SHP77 treated with DMSO at 0.1 percent for 48 hours (cell line): ENCODE results near the gene IRGQ.
"Not testable (repeated sequence)": the region's sequence is repeated elsewhere in the genome, so short reads cannot be mapped to it uniquely, and the experiment has no call there.

ENCODE experiments used
- DNase-seq: peaks from one replicate; lab custom pipeline; 2025; lab: John Stamatoyannopoulos, UW

The IRGQ gene

GRCh38 chr19:43574424-43575155 is 21.3 kb downstream of the IRGQ start:
- DNase-seq = no peak

DNA sequence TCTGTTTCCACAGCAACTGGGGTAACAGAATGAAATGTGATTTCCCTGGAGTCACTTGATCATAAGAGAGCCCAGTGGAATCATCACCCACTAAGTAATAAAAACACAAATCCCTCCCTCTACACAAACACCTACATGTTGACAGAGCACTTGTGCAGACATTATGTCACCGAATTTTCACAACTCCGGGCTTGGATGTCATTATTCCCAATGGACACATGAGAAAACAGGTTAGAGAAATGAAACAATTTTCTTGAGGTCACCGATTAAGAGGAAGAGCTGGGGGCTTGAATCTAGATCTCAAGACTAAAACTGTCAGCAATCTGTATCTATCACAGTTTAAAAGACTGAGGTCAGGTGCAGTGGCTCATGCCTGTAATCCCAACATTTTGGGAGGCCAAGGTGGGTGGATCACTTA is 23.8 kb downstream of the IRGQ start:
- peak; percentile 22 for DNase-seq

DNA sequence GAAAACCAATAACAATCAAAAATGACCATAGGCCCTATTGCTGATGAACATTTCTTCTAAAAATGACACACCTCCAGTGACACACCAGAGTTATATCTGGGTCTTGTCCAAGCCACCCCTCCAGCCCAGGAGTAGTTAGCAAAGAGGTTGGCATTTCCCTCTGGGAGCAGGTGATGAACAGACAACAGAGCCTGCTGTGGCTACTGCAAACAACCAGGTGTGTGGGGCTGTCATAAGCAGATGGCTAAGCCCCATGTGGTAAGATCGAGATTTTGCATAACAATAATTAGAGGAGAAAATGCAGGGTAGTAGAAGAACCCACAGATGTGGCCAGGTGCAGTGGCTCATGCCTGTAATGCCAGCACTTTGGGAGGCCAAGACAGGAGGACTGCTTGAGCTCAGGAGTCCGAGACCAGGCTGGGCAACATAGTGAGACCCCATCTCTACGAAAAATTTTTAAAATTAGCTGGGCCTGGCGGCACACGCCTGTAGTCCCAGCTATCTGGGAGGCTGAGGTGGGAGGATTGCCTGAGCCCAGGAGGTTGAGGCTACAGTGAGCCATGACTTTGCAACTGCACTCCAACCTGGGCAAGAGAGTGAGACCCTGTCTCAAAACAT is 25.7 kb downstream of the IRGQ start:
- DNase-seq = peak; percentile 16

DNA sequence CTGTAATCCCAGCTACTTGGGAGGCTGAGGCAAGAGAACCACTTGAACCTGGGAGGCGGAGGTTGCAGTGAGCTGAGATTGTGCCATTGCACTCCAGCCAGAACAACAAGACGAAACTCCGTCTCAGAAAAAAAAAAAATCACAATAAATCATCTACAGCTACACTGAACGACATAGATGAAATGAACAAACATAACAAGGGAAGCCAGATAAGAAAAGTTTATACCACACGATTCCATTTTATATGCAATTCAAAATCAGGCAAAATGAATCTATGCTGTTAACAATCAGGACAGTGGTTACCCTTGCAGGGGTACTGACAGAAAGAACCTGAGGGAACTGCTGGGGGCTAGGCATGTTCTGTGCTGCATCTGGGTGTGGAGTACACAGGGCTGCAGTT is 26.3 kb downstream of the IRGQ start:
- DNase-seq = no peak

GRCh38 chr19:43564800-43565199 is 31.1 kb downstream of the IRGQ start:
- no peak for DNase-seq

DNA sequence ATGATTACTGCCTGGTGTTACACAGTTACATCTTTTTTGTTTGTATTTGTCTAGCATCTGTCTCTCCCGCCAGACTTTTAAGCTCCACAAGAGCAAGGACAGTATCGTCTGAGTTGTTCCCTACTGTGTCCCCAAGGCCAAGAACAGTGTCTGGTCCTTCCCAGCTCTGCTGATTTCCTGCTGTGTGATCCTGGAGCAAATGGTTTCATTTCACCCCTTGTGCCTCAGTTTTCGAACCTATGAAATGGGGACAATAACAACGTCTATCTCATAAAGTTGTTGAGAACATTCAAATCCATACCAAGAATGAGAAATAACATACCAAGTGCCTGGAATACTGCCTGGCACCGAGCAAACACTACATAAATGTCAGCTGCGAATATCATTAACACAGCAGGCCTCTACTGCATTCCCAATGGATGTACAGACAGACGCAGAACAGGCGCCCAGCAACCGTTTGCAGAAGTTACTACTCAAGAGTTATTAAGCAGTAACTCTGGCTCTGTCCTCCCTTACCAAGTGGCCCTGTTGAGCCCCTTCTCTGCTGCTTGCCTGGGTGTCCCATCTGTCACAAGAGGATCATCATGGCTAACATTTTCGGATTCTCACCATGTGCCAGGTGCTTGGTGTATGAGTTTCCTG is 32.0 kb downstream of the IRGQ start:
- no peak for DNase-seq

DNA sequence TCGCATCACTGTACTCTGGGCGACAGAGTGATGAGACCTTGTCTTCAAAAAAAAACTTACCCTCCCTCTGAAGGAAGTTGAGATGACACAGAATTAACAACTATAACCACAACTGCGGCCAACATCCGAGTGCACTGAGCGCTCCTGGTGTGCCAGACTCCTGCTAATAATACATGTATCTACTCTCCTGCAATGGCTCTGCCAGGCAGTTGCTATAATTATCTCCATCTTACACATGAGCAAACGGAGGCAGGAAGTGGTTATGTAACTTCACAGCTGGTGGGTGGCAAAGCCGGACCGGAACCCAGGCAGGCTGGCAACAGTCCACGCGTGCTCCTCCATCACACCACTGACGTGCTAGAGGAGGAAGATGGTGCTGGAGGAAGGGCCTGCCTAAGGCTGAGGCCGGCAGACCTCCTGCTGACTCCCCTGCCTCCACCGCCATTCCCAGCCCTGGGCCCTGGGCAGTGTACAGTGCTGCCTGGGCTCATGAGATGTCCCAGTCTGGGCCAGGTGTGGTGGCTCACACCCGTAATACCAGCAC is 33.2 kb downstream of the IRGQ start:
- no peak for DNase-seq

GRCh38 chr19:43562226-43562697 is 33.7 kb downstream of the IRGQ start:
- no peak for DNase-seq

DNA sequence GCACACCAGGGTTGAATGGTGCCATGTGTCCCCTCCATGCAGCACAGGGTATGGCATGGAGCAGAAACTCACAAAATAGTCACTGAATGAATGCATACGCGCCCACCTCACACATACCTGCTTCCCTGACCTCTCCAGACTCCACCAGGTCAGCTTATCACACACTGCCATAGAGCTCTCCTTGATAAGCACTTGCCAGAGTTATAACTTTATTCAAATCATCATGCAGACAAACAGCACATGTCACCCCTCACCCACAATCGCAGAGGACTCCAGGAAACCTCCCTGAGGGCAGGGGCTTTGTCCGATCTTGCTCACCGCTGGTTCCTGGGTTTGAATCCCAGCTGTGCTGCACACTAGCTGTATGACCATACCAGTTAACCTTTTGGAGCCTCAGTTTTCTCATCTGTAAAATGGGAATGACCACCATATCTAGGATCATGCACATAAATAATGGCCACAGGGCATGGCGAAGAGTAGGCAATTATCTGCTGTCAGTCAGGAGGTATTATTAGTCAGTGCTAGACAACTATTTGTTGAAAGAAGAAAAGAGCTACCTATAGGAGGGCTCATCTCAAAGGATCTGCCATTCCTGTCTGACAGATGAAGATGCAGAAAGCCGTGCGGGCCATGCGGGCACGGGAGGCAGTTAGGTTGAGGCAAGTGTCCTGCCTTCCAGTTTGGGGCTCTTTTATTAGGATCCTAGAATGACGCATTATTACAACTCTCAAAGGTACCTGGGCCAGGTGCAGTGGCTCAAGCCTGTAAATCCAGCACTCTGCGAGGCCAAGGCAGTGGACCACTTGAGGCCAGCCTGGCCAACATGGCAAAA is 34.6 kb downstream of the IRGQ start:
- DNase-seq = no peak

- DNase-seq = no peak
Observed at GRCh38 chr19:43560687-43561086, 35.2 kb downstream of the IRGQ start.

DNA sequence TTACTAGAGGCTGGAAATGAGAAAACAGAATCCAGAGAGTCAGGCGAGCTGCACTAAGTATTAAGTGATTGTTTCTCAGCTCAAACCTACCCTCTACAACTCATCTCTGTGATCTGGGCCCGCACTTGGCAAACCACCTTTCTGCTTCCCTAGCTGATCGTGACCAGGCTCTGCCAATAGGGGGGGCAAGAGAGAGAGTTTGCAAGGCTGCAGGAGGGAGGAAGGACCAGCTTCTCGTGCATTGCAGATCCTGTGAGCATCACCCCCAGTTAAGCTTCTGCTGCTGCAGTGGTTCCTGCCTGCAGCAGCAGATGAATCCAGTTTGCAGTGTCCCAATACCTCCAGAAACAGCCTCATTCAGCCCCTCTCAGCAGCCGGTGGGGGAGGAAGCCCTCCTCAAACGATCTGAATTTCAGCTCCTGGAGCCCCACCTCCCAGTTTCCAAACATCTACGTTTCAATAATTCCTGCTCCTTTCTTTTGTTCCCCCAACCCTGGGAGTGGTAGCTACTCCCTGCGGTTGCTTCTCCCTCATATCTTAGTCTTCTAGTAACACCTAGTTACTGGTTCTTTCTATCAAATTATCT is 40.7 kb downstream of the IRGQ start:
- DNase-seq = peak; percentile 24

DNA sequence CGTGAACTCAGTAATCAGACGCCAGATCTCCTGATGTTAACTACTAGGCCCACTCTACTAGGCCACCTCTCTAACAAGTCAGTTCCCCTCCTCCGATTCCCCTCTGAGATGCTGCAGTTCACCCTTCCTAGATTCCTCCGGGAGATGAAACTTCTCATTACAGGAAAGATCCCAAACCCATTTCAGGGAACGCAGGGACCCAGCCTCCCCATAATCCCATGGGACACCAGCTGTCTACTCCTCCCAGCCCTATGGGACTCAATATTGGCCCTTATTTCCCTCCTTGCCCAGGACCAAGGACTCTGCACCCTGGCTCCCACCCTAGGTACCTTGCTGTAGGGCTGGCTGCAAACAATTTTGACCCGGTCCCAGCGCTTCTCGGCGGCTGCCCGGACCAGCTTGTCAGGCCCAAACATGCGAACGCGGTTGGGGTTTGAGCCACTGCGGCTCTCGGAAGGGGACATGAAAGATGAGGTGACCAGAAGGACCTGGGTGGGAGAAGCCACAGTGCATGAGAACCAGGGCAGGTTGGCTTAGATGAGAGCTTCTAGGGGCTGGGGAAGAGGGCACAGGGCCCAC is 41.5 kb downstream of the IRGQ start:
- DNase-seq = no peak

- DNase-seq = no peak
Observed at GRCh38 chr19:43553656-43554055, 42.3 kb downstream of the IRGQ start.

- DNase-seq = no peak
Observed at GRCh38 chr19:43552616-43553015, 43.3 kb downstream of the IRGQ start.

DNA sequence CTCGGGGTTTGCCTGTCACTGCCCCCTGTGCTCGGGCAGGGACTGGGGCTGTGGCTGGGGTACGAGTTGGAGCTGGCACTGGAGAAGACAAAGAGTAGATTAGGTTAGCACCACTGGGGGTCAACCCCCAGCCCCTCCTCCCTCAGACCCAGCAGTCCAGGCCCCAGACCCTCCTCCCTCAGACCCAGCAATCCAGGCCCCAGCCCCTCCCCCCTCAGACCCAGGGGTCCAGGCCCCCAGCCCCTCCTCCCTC is 43.8 kb downstream of the IRGQ start:
- no peak for DNase-seq

DNA sequence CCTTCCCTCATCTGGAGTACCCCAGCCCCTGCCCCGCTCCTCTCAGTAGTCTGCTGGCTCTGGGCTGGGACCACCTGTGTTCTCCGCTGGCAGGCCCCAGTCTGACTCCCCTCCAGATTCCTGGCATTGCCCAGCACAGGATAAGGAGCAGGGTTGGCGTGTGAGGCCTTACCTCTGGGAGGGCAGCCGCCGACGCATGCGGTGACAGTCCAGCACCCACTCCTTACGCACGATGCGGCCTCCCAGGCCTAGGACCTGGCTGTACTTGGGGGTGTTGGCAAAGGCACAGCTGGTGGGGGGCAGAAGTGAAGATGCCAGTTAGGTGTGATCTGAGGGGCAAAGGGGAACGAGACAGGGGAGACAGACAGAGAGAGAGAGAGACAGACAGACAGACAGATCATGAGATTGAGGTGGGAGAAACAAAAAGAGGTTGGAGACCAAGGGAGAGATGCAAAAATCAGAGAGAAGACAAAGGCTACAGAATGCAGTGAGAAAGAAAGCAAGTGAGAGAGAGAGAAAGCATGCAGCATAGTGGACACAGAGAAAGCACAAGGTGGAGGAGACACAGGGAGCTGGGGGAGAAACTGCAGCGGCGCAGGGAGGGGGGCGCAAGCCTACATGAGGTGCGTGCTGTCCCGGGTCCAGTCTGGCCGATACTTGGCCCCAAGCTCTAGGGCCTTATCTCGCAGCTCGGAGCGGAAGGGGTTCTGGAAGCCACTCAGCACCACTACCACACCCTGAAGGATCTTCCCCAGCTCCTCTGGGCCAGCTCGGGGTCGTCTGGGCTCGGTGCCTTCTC is 44.3 kb downstream of the IRGQ start:
- DNase-seq = no peak

DNA sequence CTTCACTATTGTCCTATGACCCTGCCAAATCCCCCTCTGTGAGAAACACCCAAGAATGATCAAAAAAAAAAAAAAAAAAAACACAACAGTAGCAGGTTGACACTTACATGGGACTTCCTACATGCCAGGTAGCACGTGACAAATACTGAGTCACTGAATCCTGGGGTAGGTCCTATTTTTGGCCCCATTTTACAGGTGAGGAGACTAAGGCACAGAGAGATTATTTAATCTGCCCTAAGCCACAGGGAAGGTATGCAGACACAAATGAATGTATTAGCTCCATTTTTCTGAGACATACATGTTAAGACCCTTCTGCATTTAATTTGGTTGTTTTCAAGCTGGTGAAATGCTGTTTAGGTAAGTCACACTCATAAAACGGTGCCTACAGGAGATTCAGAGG is 47.2 kb downstream of the IRGQ start:
- no peak for DNase-seq

GRCh38 chr19:43547926-43548325 is 48.0 kb downstream of the IRGQ start:
- DNase-seq = not testable (repeated sequence)

GRCh38 chr19:43546581-43546980 is 49.4 kb downstream of the IRGQ start:
- no peak for DNase-seq

DNA sequence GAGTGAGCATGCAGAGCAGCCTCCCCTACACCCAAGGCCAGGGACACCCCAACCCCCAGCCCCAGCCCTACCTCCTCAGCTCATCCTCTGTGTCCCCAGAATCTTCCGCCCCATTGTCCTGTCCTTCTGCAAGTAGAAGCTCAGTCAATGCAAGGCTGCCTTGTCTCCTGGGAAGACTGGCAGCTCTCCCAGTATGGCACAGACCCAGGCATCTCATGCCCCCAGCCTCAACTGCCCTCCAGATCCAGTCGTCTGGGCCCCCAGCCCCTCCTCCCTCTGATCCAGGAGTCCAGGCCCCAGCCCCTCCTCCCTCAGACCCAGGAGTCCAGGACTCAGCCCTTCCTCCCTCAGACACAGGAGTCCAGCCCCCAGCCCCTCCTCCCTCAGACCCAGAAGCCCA is 50.0 kb downstream of the IRGQ start:
- no peak for DNase-seq

DNA sequence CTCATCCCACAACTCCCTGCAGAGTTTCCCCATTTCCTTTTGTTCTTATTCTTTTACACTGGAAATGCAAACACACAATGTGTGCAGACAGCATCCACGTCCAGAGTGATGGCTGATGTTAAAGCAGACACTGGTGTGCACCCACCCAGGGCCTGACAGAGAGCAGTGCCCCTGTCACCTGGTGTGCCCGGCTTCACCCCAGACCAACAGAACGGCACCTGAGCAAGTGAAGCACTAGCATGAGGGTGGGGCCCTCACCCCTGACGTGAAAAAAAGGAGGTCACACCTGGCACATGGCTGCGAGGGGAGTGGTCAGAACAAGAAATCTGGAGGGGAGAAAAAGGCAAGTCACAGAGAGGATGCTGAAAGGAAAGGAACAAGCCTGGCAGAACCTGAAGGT is 50.7 kb downstream of the IRGQ start:
- DNase-seq = no peak
